DMS53 treated with DMSO at 0.1 percent for 48 hours (cell line): ENCODE data around the gene CCDC107.

Experiments
- DNase-seq: peaks from one replicate; lab custom pipeline; 2025; ENCODE audit not compliant: unreplicated experiment; lab: John Stamatoyannopoulos, UW

Gene CCDC107

DNA sequence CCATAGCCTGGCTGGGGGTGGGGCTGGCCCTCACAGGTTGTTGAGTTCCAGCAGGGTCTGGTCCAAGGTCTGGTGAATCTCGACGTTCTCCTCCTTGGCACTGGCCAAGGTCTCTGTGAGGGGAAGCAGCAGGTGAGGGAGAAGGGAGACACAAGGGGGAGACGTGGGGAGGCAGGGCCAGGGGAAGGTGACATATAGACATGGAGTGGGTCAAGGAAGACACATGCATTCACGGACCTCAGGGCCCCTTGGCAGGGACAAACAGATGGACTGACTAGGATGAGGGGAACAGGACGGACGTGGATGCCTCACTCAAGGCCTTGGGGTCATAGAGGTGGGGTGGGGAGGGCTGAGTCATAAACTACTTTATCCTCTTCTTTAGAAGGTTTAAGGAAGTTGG lies 24.0 kb downstream of the CCDC107 start:
- DNase-seq = no peak

DNA sequence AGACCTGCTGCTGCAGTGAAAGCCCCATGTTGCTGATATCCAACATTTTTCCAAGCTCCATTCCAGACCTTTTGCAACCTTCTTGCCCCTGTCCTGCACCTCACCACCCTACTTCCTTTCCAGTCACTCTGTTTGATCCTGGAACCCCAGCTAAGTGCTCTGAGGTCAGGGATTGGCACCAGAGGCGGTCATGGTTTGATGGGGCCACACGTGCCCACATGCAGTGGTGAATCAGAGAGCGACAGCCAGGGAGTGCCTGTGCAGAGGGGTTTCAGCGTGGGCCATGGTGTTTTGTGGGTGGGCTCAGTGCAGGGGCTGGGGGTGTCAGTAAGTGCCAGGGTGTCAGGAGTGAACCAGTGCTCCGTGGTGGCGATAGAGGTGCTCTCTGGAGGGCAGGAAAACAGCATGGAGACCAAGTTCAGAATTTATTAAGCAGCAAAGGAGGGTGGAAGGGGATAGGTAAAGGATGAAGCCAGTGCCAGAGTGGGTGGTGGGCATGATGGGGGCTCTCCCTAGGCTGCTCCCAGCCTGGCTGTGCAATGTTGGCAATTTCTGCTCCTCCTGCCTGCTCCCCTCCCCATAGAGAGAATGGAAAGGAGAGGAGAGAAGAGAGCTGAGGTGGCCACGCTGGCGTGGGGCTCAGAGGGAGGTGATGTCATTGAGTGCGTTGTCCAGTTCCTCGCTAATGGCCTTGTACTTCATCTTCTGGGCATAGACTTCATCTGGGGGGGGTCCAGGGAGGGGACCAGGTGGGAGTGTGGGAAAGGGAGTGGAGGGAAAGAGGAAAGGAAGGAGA lies 24.6 kb downstream of the CCDC107 start:
- no peak for DNase-seq

DNA sequence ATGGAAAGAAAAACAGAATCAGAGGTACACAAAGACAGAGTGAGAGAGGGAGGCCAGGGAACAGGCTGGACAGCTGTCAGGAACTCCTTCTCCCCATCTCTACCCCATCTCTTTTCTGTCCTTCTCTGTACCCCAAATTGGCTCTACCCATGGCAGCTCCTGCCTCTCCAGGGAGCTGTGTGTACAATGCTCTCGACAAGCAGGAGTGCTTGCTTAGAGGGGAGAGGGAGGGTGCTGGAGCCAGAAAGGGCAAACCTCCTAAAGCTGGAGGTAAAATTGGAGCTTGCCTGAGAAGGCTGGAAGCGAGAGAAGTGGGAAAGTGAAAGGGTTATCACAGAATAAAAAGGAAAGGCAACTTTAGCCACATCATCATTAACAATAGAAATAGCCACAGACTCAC lies 25.2 kb downstream of the CCDC107 start:
- DNase-seq = no peak

DNA sequence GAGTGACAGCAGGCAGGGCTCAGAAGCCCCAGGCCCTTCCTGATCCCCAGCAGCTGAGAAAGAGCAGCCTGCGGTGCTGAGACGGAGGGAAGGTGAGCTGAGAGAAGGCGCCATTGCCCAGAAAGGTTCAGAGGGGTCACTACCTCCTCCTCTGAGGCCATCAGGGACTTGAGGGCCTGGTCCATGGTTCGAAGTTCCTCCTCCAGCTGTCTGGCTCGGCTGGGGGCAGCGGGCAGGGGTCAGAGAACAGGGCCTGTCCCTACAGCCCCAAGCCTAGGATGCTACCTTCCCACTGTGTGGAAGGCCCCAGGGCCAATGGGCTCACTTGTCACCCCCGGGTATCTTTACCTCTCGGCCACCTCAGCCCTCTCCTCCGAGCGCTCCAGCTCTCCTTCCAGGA lies 26.8 kb downstream of the CCDC107 start:
- DNase-seq = no peak

DNA sequence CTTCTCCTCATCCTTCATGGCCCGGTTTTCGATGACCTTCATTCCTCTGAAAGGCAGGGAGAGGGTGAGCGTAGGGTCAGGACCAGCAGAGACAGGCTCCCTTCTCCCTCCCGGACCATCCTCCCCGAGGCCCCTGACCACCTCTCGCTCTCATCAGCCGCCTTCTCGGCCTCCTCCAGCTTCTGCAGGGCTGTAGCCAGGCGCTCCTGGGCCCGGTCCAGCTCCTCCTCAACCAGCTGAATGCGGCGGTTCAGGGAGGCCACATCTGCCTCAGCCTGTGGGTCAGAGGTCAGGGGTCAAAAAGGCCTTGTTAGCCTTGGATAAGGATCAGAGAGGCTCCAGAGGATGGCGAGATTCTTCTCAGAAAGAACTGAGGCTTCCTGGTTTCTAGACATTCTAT lies 27.4 kb downstream of the CCDC107 start:
- DNase-seq = no peak

DNA sequence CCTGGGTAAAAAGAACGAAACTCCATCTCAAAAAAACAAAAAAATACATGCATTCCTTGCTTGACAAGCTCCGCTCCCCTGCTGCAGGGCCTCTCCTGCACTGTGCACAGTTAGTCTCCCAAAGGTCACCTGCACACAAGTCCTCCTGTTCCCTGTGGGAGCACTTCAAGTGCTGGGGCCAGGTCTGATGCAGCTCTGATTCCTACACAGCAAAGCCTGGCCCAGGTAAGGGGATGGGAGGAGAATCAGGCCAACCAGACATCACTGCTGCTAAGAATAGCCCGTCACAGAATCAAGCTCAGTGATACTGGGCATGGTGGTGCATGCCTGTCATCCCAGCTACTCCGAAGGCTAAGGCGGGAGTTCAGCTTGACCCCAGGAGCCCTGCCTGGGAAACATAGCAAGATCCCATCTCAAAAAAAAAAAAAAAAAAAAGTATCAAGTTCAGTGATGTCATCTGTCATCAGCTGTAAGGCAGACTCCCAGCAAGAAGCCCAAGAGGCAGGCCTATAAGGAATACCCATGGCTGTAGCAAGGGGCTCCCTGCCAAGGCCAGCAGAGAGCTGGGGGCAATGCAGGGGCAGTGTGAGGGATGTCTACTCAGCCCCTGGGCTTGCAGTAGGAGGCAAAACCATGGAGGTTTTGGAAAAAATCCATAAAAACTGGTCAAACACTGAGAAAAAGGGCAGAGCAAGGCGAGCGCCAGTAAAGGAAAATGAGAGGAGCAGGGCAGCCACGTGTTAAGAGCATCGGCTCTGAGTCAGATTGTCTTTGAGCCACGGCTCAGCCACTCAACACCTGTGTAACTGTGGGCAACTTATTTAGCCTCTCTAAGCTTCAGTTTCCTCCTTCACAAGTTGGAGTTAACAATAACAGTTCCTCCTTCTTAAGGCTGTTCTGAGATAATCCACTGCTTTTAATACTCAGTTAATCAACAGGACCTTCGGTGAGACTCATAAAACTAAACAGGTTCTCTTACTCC lies 28.4 kb downstream of the CCDC107 start:
- DNase-seq = no peak

DNA sequence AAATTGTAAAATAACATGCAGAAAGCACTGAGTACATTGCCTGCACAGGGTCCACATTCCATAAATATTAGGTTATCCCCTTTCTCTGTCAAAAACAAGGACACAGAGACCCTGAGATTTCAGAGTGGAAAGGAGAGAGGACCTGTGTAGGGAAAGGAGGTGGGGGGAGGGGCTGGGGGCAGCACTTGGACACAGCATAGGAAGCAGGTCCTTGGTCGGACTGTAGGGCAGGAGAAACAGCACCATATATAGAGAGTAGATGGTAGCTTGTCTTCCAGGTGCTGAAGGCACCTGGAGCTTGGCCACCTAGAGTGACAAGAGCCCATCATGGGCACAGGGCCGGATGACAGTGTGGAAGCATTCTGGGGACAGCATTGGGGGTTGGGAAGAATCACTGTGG lies 29.2 kb downstream of the CCDC107 start:
- DNase-seq = no peak

DNA sequence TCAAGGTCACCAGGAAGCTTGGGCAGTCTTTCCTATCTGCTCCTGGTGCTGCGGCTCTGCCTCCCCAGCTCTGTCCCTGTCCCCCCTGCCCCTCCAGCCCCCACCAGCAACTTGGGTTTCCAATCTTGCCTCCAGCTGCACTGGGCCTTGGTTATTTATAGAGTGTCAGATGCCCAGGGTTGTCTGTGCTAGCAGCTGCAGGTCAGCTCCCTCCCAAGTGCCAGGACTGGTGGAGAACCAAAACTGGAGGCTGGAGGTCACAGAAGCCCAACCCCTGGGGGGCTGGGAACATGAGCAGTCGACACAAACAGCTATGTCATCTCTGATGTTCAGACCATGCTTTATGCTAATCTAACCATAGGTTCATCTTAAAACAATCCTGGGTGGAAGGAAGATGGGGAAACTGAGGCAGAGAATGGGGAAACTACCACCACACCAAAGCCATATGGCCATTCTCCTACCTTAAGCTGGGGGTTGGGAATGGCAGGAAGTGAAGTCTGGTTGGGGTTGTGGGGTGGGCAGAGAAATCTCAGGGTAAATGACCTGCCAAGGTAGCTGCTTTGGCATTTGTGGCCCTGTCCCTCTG lies 30.0 kb downstream of the CCDC107 start:
- no peak for DNase-seq

DNA sequence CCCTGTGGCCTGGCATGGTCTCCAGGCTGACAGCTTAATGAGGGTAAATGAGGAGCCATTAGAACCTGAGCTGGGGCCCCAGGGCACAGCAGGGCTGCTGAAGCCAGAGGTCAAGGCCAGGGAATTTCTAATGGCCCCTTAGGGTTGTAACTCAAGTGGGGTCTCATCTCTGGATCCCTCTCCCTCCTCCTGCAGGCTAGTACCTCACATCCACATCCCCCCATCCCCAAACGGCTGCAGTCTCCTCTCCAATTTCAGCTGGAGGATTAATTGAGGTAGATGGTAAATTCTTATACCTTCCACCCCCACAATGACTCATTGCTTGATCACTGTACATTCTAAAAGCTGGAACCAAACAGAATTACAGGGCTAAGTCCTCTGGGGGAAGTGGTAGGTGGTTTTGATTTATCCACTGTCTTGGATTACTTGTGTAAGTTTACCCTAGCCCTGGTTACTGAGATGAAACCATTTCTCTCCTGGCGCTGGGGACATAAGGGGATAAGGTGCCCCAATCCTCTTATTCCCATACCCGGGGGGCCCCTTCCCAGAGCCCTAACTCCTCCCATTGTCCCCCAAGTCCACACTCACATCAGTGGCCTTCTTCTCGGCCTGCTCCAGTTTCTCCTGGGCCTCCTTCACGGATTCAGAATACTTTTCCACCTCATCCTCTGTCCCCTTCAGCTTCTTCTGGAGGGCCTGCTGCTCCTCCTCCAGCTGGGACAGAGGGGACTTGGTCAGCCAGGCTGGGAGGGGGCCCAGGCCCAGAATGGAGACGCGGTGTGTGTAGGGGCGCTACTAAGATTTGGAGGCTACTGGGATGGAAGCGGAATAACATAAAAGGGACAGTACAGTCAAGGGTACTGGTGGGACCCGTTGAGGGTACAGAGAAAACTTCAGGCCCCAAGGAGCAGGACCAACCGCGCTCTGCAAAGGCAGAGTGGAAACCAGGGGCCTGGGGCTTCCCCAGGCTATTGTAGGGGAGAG lies 30.8 kb downstream of the CCDC107 start:
- DNase-seq = no peak

DNA sequence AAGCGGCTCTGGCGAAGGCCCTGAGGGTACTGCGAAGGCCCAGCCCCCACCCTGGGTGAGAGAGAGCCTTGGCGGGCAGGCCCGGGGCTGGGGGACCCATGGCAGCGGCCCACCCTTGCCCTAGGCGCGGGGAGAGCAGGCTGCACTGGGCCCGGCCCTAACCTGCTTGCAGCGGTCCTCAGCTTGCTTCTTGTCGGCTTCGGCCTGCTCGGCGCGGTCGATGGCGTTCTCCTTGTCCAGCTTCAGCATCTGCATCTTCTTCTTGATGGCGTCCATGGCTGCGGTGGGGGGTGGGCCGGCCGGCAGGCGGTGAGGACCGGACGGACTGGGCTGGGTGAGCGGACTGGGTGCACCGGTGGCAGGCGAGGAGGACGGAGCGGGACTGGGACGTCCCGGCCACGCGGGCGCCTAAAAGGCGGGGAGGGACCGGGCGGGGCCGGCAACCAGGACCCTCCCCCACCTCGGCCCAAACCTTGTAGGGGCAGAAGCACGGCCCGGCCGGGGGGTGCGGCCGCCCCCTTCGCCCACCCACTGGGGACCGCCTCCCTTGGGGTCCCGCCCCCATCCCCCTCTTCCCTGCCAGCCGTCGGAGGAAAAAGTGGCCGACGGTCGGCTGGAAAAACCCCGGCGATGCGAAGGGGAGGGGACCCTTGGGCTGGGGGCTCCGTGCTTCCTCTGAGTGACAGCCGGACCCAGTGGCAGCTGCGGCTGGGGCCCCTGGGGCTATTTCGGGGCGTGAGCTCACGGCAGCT lies 31.6 kb downstream of the CCDC107 start, which contains the start of gene TPM2:
Gene TPM2, minus strand, starts transcription at position 384 of the 752 bp plus-strand sequence. Its CDS starts 108 bp downstream, at position 276.
- no peak for DNase-seq

DNA sequence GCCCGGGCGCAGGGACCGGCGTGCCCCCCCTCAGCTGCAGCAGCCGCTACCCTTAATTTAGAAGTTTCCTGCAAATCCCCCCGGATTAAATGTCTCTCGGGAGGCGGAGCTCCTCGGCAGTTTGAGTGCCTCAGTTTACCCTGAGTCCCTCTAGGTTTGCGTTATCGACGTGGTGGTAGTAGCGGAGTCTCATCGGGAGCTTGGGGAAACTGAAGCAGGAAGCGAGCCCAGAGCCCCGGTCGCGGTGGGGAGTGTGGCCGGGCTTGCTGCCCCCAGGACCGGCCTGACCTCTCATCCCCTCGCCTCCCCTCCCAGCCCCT lies 32.2 kb downstream of the CCDC107 start:
- DNase-seq = no peak

DNA sequence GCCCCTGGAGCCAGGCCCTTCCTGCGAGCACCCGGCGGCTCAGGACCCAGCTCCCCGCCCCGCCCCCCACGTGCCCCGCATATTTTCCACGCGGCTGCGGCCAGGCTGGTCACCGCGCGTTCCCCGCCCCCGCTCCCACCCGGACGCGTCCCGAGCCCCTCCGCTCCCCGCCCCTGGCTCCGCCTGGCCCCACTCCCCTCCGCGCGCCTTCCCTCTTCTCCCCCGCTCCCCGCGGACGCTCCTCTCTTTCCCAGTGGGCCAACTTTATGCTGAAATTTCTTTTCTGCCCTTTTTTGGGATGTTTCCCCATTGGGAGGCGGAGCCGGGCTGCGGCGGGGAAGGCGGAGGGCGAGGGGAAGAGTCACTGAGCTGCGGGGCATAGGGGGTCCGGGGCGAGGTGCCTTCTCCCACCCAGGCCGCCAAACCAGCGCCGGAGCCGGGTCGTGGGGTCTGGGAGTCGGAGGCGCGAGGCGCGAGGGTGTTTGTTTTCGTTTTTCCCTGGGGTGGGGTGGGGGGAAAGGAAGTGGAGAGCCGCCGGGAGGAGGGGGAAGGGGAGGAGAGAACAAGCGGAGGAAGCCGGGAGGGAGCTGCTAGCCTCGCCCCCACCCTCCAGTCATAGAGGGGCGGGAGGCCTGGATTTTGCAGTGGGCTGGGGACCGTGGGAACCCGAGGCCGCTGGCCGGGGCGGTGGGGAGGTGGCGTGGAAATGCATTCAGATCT lies 32.7 kb downstream of the CCDC107 start:
- no peak for DNase-seq

DNA sequence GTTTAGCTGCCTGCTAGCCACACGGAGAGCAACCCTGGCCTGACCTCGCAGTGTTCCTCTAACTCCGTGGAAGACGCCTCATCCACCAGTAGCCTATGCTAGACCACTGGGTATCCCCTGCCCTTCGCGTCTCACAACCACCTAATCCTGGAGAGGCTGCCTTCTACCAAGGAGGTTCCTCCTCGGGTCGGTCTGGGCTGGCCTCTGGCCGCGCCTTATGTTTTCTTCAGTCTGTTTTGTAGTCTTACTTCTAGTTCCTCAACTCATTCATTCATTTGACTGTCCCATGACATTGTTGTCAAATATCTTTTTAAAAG lies 33.2 kb downstream of the CCDC107 start:
- DNase-seq = no peak

DNA sequence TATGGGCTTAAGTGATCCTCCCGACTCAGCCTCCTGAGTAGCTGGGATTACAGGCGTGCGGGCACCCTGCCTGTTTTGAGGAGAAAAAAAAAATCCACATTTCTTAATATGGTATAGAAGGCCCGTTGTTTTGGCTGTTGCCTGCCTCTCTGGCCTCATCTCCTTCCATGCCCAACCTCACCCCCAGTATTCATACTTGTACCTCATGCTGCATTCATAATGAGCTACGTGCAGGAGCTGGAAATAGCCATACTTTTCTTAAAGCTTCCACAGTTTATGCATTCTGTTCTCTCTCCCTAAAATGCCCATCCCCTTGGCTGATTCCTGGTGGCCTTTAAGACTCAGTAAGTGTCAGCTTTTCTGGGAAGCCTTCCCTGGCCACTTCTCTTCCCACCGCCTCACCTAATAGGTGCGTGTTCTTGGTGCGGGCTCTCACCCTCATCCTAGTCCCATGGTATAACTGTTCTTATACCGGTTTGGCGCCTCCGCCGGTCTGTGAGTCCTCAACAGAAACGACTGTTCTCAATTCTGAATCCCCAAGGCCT lies 33.7 kb downstream of the CCDC107 start:
- DNase-seq = no peak

DNA sequence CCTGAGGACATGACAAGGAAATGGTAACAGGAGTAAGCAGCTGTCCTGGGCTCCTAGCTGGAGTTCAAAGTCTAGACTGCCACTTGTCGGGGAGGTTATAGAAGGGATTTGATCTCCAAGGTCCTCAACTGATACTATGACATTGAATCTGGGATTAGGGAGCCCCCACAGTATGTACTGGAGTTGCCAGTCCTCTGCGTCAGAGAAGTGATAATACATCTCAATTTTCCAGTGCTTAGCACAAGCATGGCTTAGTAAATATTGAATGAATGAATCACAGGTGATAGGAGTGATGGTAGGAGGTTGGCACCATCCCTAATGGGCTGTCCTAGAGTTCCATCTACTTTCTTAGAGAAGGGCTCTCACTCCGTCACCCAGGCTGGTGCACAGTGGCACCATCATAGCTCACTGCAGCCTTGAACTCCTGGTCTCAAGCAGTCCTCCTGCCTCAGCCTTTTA lies 37.9 kb downstream of the CCDC107 start:
- DNase-seq = peak; percentile 87

DNA sequence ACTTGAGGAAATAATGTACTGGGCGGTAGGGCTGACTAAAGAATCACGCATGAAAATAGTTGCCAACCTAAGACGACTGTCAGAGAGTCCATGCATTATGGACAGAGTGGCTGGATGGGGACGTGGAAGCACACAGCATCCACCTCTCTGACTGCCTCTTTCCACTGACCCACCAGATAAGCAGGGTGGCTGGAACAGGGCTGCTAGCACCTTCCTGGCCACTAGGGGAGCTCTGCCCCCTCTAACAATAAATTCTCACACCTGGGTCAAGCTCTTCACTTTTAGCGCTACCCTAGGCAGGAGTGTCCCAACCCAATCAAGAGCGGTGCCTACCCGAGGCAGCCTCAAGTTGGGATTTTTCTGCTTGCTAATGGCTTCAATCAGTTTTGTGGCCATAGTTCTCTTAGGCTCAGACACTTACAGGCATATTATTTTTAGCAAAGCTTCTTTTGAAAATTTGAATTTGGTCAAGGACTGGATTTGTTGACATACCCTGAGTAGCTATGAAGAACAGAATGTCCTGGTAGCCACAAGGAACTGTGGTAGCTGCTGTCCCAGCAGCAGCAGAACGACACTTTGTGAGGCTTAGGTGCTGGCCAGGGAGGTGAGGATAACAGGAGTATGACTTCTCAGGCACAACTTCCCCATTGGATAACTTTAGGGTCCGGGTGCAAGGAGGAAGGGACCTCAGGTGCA lies 38.6 kb downstream of the CCDC107 start:
- peak; percentile 26 for DNase-seq

DNA sequence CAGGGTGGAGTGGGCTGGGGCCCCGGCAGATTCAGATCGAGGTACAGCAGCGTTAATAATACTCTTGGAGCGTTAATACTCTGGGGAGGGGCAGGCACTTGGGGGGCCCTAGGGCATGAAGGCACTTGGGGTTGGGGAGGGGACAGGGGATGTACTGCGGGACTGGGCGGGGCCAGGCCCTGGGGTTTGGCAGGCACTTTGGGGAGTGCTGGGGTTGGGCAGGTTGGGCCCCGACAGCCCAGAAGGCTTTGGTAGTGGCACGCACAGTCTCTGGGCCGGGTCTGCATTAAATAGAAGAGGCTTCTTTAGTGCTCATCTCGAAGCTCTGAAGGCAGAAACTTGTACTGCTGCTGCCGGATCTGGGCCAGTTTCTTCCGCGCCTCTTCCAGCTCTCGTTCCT lies 39.4 kb downstream of the CCDC107 start:
- DNase-seq = no peak

DNA sequence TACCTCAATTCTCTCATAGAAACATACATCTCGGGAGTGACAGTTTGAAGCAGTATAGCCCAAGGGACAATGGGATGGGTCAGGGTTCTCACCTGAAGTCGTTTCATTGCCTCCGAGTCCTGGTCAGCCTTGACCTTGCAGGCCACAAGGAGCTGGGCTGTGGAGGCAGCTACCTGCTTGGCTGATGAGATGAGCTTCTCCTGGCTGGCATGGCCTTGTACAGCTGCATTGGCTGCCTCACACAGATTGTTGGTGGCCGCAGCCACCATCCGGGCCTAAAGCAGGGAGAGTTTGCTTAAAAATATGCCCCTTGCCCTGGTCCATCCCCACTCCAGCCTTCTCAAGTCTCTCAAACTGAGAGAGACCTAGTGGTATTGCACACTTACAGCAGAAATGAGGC lies 40.1 kb downstream of the CCDC107 start:
- DNase-seq = no peak
